ENCODE measurements around the gene KIF6.
"Not testable (repeated sequence)": the region's sequence is repeated elsewhere in the genome, so short reads cannot be mapped to it uniquely, and the experiment has no call there.

The KIF6 gene

DNA sequence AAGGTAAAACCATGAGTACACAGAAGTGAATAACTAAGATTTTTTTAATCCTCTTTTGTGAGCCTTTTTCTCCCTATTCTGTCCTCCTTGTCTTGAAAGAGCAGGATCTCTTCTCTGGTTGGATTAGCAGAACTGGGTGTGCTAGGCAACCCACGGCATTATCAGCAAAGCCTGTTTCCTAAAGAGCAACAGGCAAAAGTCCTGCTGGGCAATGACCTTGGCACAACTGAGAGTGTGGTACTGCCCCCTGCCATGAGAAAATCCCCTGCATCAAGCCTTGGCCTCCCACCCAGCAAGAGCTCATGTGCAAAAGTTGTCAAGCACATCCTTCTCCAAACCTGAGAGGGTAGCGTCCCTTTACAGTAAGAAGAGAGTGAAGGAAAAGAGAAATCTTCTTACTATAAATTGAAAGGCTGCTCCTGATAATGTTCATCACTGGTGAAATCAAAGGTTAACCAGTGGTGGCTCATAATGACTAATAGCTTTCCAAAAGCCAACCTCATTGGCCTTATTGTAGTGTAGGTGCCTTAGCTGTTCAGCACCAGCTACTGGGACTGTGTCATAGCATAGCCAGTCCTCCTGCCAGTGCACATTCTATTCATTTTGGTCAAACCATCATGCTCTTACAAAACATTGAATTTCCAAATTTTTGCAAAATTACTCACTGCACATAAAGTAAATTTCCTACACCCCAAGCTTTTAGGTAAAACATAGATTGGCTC lies 17.1 kb downstream of the KIF6 start:
- DNase-seq = no peak

DNA sequence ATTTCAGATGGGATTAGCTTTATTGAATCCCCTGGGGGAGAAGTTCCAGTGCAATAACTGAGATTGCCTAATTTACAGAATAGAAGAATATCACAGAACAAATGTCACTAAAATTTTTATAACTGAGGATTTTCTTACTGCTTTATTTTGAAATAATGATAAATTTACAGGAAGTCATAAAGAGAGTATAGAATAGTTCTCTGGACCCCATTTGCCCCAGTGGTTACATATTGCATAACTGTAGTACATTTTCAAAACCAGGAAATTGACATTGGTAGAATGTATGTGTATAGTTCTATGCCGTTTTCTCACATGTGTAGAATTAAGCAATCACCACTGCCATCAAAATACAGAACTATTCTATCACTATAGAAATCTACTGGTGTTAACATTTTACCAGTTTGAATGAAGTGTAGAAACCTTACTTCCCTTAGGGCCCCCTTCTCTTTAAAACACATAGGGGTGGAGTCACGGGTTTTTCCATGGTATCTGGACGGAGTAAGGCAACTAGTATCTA lies 18.3 kb downstream of the KIF6 start:
- DNase-seq = no peak

DNA sequence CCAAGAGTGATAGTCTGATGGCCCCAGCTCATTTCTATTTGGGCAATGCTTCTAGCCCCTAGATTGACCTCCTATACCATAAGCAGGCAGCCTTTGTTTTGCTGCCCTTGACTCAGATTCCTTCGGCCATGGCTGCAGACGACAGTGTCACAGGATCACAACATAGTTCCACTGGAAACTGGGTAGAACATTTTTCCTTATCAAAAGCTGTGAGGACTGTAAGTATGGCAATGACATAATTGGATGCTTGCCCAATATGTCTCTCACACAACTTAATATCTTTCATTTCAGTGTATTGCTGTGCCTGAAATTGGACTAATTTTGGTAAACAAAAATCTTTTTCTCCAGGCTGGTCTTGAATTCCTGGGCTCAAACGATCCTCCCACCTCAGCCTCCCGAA lies 22.9 kb downstream of the KIF6 start:
- DNase-seq = no peak

DNA sequence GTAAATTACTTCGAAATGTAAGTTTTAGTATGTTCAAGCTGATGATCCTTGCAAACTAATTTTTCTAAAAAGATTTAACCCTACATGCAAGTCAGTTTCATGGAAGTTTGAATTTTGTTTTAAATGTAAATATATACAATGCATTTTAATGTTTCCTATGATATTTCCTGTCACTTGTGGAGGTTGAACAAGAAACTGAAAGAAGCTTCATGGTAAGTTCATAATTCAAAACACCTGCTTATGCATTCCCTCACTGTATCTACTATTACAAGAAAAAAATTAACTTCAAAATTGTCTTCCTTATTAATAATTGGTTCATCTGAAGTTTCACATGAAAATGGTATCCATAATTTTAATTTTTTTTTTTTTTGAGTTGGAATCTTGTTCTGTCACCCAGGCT lies 24.8 kb downstream of the KIF6 start:
- no peak for DNase-seq

DNA sequence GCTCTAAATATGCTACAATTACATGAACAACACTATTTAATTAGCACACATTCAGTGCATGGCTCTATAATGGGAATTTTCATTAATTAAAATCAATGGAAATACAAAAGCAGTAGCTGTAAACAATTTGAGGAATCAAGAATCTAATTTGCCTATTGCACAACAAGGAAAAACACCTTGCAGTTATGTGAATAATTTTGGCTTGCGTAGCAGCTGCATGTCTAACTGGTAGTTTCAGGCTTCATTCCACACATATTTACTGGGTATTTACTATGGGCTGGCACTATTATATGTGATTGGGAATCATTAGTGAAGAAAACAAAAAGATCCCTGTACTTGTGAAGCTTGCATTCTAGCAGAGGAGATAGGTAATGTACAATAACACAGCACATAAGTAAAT lies 26.4 kb downstream of the KIF6 start:
- DNase-seq = no peak

DNA sequence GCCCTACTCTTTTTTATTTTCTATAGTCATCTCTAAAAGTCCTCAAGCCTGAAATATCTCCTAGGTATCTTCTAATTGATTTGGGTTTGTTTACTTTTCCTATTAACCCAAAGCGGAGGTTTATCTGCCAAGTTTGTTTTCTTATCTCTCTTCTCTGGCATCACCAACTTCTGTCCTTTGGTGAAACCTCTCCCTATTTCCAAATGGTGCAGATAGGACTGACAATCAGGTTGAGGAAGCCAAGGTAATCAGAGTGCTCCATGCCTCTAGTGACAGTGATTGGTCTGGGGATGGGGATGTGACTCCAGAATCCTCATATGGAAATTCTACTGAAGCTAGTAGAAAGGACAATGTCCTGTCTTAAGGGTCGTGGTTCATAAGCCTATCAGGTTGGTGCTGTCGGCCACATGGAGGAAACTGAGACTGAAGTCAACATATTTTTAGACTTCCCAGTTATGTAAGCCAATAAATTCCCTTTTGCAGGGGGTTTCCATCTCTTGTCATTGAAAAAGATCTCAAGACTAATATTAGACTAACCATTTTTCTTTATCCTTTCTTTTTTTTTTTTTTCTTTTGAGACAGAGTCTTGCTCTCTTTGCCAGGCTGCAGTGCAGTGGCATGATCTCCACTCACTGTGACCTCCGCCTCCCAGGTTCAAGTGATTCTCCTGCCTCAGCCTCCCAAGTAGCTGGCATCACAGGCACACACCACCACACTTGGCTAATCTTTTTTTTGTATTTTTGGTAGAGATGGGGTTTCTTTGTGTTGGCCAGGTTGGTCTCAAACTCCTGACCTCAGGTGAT lies 28.0 kb downstream of the KIF6 start:
- DNase-seq = no peak

DNA sequence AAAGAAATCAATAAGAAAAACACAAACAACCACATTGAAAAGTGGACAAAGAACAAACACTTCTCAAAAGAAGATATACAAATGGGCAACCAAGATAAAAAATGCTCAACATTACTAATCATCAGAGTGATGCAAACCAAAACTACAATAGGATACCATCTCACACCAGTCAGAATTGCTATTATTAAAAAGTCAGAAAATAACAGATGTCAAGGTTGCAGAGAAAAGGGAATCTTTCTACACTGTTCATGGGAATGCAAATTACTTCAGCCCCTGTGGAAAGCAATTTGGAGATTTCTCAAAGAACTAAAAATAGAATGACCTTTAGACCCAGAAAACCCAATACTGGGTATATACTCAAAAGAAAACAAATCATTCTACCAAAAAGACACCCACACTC lies 29.8 kb downstream of the KIF6 start:
- DNase-seq = no peak

DNA sequence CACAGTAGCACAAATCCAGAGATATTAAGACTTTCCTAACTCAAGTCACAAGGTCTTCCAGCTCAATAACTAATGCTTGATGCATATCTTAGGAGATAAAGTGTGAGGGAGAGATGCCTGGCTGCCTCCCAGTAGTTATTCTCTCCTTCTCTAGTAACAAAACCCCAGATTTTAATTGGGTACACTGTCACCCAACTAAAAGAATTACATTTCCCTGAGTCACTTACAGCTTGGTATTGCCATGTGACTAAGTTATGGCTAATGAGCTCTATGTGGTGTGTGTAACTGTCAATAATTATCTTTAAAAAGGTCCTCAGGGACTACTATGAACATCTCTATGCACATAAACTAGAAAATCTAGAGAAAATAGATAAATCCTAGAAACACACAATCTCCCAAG lies 32.0 kb downstream of the KIF6 start:
- DNase-seq = no peak

DNA sequence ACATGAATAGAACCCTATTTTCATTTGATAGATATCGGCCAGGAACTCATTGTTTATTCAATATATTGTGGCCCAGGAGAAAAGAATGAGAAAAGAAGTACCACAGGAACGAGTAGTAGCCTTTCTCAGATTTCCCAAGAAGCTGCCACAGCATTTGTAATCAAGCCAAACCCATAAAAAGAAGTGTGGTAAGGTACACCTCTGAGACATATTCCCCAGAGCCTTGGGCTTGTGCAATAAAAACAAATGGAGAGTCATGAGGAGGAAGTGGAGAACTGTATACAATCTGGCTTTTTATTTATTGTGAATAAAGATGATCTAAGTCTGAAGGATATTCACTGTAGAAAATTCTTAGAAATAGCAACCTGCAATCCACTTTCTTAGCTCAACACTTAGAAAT lies 36.7 kb downstream of the KIF6 start:
- DNase-seq = no peak

DNA sequence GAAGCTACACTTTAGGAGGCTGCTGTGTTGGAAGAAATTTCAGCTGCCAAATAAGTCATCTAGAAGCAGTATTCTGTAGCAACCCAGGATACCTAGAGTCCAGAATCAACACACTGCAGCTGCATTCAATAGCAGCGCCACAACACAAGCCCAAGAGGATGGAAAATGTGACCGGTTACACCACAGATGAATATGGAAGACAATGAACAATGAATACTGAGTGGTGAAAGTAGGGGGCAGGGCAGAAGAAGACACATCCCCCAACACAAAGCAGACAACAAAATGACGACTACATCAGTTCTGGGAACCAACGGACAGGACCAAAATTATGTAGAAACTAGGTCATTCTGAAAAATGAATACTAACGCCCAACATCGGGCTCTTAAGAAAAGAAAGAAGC lies 38.2 kb downstream of the KIF6 start:
- no peak for DNase-seq

DNA sequence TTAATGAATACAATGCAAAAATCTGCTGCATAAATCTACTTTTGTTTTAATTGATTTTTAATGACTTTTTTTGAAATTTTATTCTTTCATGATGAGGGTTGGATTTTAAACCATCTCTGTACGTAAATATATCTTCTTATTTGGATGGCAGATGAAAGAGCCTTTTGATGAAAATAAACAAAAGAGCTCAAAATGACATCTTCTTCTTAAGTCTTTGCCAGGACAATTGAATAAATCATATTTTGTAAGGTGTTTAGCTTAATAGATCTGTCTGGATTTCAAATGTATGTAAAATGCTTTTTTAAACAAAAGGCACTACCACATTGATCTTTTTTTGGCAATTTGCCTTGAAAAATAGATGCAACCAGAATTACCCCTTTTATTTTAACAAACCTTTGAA lies 39.3 kb downstream of the KIF6 start:
- no peak for DNase-seq

DNA sequence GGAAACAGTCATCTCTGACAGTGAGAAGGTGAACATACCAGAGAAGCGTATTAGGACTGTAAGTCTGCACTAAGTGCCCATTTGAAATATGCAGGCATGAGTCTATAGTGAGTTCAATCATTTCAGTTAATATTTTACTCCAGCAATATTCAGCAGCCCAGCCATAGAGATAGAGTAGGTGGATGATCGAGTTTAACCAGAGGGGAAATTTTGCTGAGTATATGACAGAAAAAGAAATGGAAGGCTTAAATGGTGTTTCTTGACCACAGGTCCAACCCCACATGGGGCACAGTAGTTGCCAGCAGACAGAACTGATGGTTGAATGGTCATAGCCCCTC lies 39.8 kb downstream of the KIF6 start:
- no peak for DNase-seq

DNA sequence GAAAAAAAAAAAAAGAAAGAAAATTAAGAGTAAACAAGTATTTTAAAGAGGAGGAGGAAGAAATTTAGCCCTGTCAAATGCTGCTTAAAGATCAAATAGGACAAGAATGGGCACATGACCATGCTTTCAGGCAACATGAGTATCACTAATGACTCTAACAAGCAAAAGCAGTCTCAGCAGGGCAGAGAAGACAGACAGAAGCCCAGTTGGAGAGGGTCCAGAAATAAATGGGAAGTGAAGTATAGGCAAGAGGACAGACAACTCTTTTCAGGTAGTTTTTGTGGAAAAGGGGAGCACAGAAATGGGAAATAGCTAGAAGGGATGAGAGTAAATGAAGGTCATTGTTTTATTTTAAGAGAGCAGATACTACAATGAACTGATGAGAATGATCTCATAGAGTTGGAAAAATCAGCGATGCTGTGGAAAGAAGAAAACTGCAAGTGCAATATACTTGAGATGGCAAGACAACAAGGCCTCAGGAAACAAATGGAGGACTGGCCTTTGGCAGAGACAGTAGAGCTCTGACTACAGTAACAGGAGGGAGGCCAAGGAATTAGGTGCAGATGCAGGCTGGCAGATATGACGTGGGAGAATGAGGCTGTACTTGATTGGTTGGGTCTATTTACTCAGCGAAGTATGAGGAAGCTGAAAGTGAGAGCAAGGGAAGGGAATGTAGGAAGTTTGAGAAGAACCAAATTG lies 40.3 kb downstream of the KIF6 start:
- no peak for DNase-seq

DNA sequence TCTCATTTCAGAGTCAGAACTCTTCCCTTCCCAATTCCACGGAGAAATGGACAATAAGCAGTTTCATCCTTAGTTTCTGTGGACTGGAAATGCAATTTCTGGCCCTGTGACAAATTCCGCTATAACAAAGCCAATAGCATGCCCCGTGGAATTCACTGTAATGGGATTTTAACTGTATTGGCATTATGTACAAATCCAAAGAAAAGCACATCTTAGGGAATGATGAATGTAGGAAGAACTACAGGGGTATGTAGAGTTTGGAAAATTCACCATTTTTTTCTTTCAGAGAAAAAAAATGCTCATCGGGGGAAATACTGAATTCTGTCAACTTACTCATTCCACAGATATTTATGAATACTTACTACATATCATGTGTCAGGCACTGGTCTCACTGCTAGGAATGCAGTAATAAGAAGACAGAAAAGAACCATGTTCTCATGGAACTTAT lies 43.5 kb downstream of the KIF6 start:
- DNase-seq = no peak

DNA sequence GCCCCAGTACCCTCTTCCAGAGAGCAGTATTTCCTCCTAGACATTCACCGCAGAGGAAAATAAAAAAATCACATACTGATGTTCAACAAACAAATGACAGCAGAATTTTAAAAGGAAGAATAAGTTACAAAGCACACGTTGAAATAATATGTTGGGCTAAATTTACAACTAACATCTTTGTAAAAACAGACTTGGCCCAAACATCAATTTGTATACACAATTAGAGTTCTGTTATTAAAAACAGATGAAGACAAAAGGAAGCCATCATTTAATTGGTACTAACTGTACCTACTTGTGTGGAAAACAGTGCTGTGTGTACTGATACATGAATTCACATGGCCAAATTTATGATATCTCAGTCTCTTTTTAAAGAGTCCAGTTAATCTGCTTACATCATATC lies 46.3 kb downstream of the KIF6 start:
- DNase-seq = no peak

DNA sequence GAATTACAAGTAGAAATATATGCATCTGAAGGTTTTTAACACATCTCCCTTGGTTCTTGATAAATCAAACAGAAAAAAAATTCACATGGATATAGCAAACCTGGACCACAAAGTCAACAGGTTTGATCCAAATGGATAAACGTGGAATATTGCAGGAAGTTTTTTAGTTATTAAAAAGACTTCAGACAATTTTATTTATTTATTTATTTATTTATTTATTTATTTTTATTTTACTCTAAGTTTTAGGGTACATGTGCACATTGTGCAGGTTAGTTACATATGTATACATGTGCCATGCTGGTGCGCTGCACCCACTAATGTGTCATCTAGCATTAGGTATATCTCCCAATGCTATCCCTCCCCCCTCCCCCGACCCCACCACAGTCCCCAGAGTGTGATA lies 47.9 kb downstream of the KIF6 start:
- not testable (repeated sequence) for DNase-seq

DNA sequence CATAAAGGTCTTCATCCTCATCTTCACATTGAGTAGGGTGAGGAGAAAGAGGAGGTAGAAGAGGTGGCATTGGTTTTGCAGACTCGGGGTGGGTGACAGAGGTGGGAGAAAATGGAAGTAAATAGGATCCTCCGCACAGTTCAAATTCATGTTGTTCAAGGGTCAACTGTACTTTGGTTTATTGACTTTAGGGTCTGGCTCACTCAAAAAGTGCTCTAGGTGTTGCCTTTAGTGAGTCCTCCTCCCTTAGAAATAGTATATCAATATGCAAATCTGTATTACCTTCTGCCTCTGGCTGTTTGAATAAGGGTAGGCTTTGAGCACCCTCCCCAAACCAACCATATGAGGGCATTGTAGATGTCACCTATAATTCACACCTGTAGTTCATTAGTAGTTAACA lies 54.7 kb downstream of the KIF6 start:
- no peak for DNase-seq

DNA sequence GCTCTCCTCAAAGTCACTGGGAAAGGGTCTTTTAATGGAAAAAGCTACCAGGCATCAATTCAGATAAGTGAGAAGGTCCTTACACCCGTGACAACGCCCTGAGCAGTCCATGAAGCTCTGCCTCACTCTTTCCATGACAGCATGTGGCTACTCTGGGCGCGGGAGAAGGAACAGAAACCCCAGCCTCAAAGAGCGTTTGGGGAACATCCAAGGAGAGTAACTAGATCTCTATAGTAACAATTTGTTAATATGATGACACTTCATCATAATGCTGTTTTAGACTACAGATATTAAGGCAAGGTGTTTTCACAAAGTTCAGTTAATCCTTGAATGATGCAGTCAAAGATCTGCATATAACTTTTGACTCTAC lies 55.2 kb downstream of the KIF6 start:
- no peak for DNase-seq

DNA sequence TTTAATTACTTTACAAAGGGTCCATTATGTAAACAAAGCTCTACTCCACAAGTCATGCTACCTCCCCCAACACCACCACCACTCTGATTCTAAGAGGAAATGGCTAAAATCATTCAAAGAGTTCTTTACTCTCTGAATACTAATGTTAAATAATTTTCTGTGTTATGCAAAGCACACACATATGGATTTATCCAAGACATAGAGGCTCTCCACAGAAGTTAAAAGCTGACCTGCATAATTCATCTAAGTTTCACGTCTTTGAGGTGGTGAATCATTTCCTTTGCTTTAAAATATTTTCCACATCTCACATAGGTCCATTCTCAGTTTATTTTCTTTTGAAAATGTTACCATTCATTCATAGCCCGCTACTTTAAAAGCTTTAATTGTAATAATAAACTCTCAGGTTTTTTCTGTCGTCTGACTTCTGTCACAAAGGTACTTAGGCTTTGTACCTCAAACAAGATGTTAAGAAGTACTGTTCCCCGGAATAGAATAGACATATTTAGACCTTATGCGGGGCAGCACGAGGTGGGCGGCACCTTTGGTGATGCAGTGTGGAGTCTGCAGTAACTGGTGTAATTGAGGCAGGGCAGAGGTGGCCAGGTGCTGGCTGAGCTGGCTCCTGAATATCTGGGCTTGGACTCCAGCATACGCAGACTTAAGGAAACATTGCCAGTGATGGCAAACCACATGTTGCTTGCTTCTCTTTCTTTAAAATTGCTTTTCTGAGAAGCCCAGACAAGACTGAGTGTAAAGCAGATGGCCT lies 55.8 kb downstream of the KIF6 start:
- no peak for DNase-seq

DNA sequence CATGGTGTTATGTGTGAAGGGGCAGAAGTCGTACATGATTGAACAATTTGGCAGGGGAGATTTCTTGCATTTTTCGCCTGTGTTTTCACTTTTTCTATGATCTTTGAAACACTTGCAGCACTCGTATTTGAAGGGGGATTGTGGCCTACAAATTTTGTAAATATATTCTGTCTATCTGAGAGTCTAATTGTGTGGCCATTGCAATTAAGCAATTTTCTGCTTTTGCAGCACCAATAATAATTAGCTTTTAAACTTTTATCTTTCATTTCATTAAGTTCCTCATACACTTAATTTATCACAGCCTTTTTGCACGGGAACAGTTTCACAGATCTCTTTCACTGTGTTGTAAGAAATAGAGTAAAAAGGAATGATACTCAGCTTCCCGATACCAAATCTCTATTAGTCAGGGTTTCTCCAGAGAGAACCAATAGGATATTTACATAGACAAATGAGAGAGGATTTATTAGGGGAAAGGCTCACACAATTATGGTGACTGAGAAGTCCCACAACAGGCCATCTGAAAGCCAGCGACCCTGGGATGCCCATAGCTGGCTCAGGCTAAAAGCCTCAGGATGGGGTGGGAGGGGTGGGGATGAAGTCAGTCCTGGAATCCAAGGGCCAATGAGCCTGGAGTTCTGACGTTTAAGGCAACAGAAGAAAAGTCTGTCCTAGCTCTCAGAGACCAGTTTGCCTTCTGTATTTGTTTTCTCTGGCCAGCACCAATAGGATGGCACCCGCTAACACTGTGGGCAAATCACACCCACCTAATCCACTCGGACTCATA lies 58.3 kb downstream of the KIF6 start:
- no peak for DNase-seq

DNA sequence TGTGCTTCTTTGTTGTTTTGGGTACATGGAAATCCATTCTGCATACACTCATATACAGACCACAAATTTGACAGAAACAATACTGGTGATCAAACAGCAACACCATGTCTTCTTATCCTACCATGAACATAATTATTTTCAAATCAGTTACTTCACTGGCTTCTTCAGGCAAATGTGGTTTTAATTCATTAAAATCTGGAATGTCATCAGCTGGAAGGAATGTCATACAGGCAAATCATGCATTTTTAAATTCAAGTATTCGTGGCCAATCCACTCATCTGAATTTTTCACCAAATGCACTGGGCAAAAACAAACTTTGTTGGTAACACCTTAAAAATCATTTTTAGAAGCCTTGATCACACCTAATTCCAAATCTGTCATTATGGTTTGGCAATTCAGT lies 59.3 kb downstream of the KIF6 start:
- DNase-seq = no peak

DNA sequence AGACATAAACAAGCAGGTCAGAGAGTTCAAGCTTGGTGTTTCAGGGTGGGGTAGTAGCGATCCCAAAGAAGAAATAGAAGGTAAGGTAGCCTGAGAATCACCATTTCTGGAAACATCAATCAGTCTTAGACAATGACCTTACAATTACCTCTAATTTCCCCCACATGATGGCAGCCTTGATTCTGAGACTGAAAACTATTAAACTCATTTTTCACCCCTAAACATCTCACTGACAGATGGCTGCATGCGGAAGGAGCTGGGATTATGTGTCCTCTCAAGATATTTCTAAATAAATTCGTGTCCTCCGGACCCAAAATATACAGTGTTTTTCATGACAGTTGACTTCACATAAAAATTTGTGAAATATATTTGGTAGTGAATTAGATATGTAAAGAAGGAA lies 61.0 kb downstream of the KIF6 start:
- DNase-seq = no peak
